Liver (tissue), 9 donors: ENCODE data around the gene SOX15. TPM values are rescaled to one million over a fixed set of nuclear protein-coding genes. Genes with fewer than 3 reads are reported as not detected.

Experiments used
- DNase-seq: peaks from one replicate; pipeline ENCODE4 v3.0.0-alpha.2; 2017; ENCODE audit warnings: low spot score
- H3K27ac ChIP-seq, 2 donors: one replicate each; pipeline ENCODE4 v1.7.0; 2013; ENCODE audit warnings: inconsistent platforms in 2 of 2, low read length in 2 of 2, control low read depth in 1 of 2, low read depth in 1 of 2, mild to moderate bottlenecking in 1 of 2
- H3K27me3 ChIP-seq, 4 donors: one replicate each; pipeline versions ENCODE4 v1.6.1 to v1.7.0; 2013; ENCODE audit warnings: low read length in 3 of 4, inconsistent platforms in 1 of 4, mild to moderate bottlenecking in 1 of 4, moderate library complexity in 1 of 4; ENCODE audit not compliant: control insufficient read depth in 4 of 4, insufficient read depth in 4 of 4
- H3K36me3 ChIP-seq, 4 donors: one replicate each; pipeline versions ENCODE4 v1.6.1 to v1.7.0; 2013; ENCODE audit warnings: low read length in 3 of 4, mild to moderate bottlenecking in 3 of 4, low read depth in 1 of 4, moderate library complexity in 1 of 4; ENCODE audit not compliant: control insufficient read depth in 4 of 4, insufficient read depth in 3 of 4
- H3K4me1 ChIP-seq, 4 donors: one replicate each; pipeline versions ENCODE4 v1.6.1 to v1.7.0; 2013; ENCODE audit warnings: low read length in 3 of 4, mild to moderate bottlenecking in 3 of 4, moderate library complexity in 1 of 4; ENCODE audit not compliant: control insufficient read depth in 4 of 4, insufficient read depth in 4 of 4
- H3K4me3 ChIP-seq, 3 donors: one replicate each; pipeline versions ENCODE4 v1.6.1 to v1.7.0; 2013; ENCODE audit warnings: low read length in 3 of 3, control low read depth in 1 of 3, low read depth in 1 of 3, mild to moderate bottlenecking in 1 of 3
- H3K9ac ChIP-seq, 2 donors: one replicate each; pipeline ENCODE4 v1.7.0; 2013; ENCODE audit warnings: low read length in 2 of 2, mild to moderate bottlenecking in 2 of 2, moderate library complexity in 2 of 2, control low read depth in 1 of 2, low read depth in 1 of 2
- H3K9me3 ChIP-seq, 4 donors: one replicate each; pipeline versions ENCODE4 v1.6.1 to v1.7.0; 2013; ENCODE audit warnings: low read length in 3 of 4; ENCODE audit not compliant: control insufficient read depth in 4 of 4
- ATF3 ChIP-seq: IDR thresholded peaks from 2 replicates; pipeline ENCODE4 v1.6.1; 2016; ENCODE audit warnings: antibody characterized with exemption
- CTCF ChIP-seq: fragments of 150-350 bp; IDR thresholded peaks from 2 replicates; pipeline ENCODE4 v1.5.1; 2017; ENCODE audit warnings: improper control_type of control experiment, low read depth, low read length; ENCODE audit not compliant: missing input control
- EGR1 ChIP-seq, 2 donors: IDR thresholded peaks; 2 replicates each; pipeline ENCODE4 v1.6.1; 2016 to 2018; ENCODE audit warnings: antibody characterized with exemption in 2 of 2, low read depth in 2 of 2
- FOXA1 ChIP-seq: IDR thresholded peaks from 2 replicates; pipeline ENCODE4 v1.6.1; 2016; ENCODE audit warnings: antibody characterized with exemption
- FOXA2 ChIP-seq: IDR thresholded peaks from 2 replicates; pipeline ENCODE4 v1.6.1; 2016; ENCODE audit warnings: antibody characterized with exemption
- GABPA ChIP-seq, 2 donors: IDR thresholded peaks in 1 of 2; conservative IDR thresholded peaks in 1 of 2; 2 replicates each; pipeline ENCODE4 v1.6.1; 2016; ENCODE audit warnings: antibody characterized with exemption in 2 of 2, mild to moderate bottlenecking in 1 of 2, moderate library complexity in 1 of 2
- HNF4A ChIP-seq, 2 donors: conservative IDR thresholded peaks; 2 replicates each; pipeline ENCODE4 v1.6.1; 2016; ENCODE audit warnings: antibody characterized with exemption in 2 of 2, mild to moderate bottlenecking in 2 of 2
- HNF4G ChIP-seq: IDR thresholded peaks from 2 replicates; pipeline ENCODE4 v1.6.1; 2016; ENCODE audit warnings: antibody characterized with exemption
- JUND ChIP-seq, 2 donors: IDR thresholded peaks; 2 replicates each; pipeline ENCODE4 v1.6.1; 2016; ENCODE audit warnings: antibody characterized with exemption in 2 of 2
- MAX ChIP-seq: IDR thresholded peaks from 2 replicates; pipeline ENCODE4 v1.6.1; 2016; ENCODE audit warnings: antibody characterized with exemption
- NR2F2 ChIP-seq: IDR thresholded peaks from 2 replicates; pipeline ENCODE4 v1.6.1; 2016; ENCODE audit warnings: antibody characterized with exemption
- RAD21 ChIP-seq, 2 donors: IDR thresholded peaks; 2 replicates each; pipeline ENCODE4 v1.6.1; 2016; ENCODE audit warnings: antibody characterized with exemption in 2 of 2, mild to moderate bottlenecking in 2 of 2
- REST ChIP-seq: IDR thresholded peaks from 2 replicates; pipeline ENCODE4 v1.6.1; 2016; ENCODE audit warnings: antibody characterized with exemption, mild to moderate bottlenecking
- RXRA ChIP-seq, 2 donors: IDR thresholded peaks; 2 replicates each; pipeline ENCODE4 v1.6.1; 2017 to 2018; ENCODE audit warnings: antibody characterized with exemption in 2 of 2, mild to moderate bottlenecking in 1 of 2
- SP1 ChIP-seq: IDR thresholded peaks from 2 replicates; pipeline ENCODE4 v1.6.1; 2018; ENCODE audit warnings: antibody characterized with exemption, mild to moderate bottlenecking
- TAF1 ChIP-seq: conservative IDR thresholded peaks from 2 replicates; pipeline ENCODE4 v1.6.1; 2016; ENCODE audit warnings: antibody characterized with exemption, mild to moderate bottlenecking
- YY1 ChIP-seq: IDR thresholded peaks from 2 replicates; pipeline ENCODE4 v1.6.1; 2016; ENCODE audit warnings: antibody characterized with exemption, mild to moderate bottlenecking
- ZBTB33 ChIP-seq: IDR thresholded peaks from 2 replicates; pipeline ENCODE4 v1.6.1; 2016; ENCODE audit warnings: antibody characterized with exemption
- WGBS: extraction: QIAGEN DNeasy Blood & Tissue Kit; methylation state at CpG from one replicate; pipeline ENCODE4 v1.1.7; 2013; 5-methylcytosine and 5-hydroxymethylcytosine counted together
- polyA plus RNA-seq, 2 donors: library from polyadenylated mRNA; stranded (reverse) in 1 of 2; unstranded in 1 of 2; fragments of 200-250 nt in 1 of 2; fragments of >200 nt in 1 of 2; fragmentation: Nextera tagmentation in 1 of 2; extraction: Ambion mirVana in 1 of 2; gene quantifications; one replicate each; pipeline versions ENCODE4 v1.2.1 to v1.2.3, GENCODE V29; 2013 to 2015
- total RNA-seq, 2 donors: library from RNA; depleted of rRNA; stranded (reverse); fragments of >200 nt; gene quantifications; one replicate each; pipeline ENCODE4 v1.2.3, GENCODE V29; 2014
- donor health status: healthy.
- donor health status: healthy.
- donor health status: healthy.
- donor health status: healthy.
- donor health status: healthy.

SOX15 gene
- total and polyA plus RNA-seq, 4 donors = 0.06 to 0.33 (median 0.17) TPM; not detected in 1

GRCh38 chr17:7552621-7553051 lies 37.3 kb downstream of the SOX15 start:
- 77% methylated on average over 6 of the region's 6 CpGs for WGBS
- TF ChIP-seq HNF4G (no peak), TAF1 (no peak), EGR1 (IDR thresholded peaks at IDR 0.05; ENCODE audit: low read depth in 2 of 2) (no peak), JUND (IDR thresholded peaks at IDR 0.05) (no peak), CTCF (no peak), YY1 (no peak), ZBTB33 (no peak), RXRA (IDR thresholded peaks at IDR 0.05) (no peak), RAD21 (IDR thresholded peaks at IDR 0.05) (no peak), MAX (no peak), NR2F2 (no peak), SP1 (no peak), REST (no peak), FOXA2 (no peak), FOXA1 (no peak), GABPA (IDR thresholded peaks at IDR 0.05 in 1 of 2, conservative IDR thresholded peaks at IDR 0.05 in 1 of 2) (no peak), HNF4A (conservative IDR thresholded peaks at IDR 0.05) (no peak), ATF3 (no peak)
- H3K9me3 ChIP-seq = no peaks in the 10 kb centered on the region
- H3K4me1 ChIP-seq = peaks cover 0 to 21% (median 9%) of the 10 kb centered on the region in 4 donors
- no peak overlapping the region for H3K27ac ChIP-seq
- H3K4me3 ChIP-seq = no peak overlapping the region
- DNase-seq = no peak
- no peaks in the 10 kb centered on the region for H3K36me3 ChIP-seq
- H3K9ac ChIP-seq = no peak overlapping the region
- no peaks in the 10 kb centered on the region for H3K27me3 ChIP-seq
